Measurements from ENCODE around the gene IDUA. TPM values are rescaled to one million over a fixed set of nuclear protein-coding genes. Genes with fewer than 3 reads are reported as not detected.

Gene IDUA
- total and polyA plus RNA-seq, 2 of the 4 experiments (the other 2 are of a cell fraction): 0.72 to 12.5 TPM

DNA sequence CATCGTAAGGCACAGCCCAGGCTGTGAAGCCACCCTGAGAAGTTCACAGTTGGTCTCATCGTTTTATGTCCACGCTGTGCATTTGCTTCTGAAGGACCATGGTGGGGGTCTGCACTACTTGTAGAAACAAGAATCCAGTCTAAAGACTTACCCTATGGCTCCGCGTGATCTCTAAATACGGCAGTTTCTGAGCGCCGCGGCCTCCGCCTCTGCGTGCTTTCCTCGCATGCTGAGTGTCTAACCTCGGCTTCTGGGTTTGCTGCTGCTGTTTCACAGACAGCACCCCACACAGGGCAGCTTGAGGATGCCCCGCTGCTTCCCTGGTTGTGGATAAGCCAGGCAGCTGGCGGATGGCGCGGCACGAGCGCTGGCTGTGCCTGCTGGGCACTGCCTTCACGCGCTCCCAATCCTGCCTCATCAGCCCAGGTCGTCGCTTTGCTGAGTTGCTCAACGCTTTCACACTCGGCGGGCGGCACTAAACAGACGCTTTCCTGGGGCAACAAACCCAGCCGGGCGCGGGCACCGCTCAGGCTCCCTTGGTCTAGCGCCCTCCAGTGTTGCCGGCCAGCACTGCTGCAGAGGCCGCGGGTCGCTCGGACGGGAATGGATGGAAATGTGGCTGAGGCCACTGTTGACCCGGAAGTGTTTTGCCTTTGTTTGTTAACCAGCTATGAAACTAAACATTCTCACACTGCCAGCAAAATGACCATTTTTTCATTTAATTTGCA lies 63.8 kb downstream of the IDUA start:
- Histone ChIP-seq H3K4me3 (ENCODE audit: insufficient read depth, low read depth, low read length) (no peak overlapping the region), H4K5ac (ENCODE audit: low read depth, low read length) (no peak overlapping the region), H3K14ac (replicated peaks; ENCODE audit: low read depth, low read length) (no peak overlapping the region), H3K9me1 (ENCODE audit: insufficient read depth, low read length) (no peaks in the 10 kb centered on the region), H3K18ac (ENCODE audit: low read depth, low read length) (no peak overlapping the region), H3K4me1 (ENCODE audit: control insufficient read depth, insufficient read depth, low read length) (peaks cover 14% of the 10 kb centered on the region), H2BK5ac (ENCODE audit: low read depth, low read length, poor library complexity, severe bottlenecking) (no peak overlapping the region), H3K27me3 (ENCODE audit: control insufficient read depth, insufficient read depth, low read length) (peaks cover 23% of the 10 kb centered on the region), H2AK9ac (replicated peaks; ENCODE audit: low read depth, low read length, poor library complexity) (peak overlapping the region; percentile 58), H3K56ac (ENCODE audit: extremely low read depth, insufficient read depth, low read length) (no peak overlapping the region), H2BK120ac (ENCODE audit: low read depth, low read length) (no peak overlapping the region), H3K9me3 (ENCODE audit: control insufficient read depth, insufficient read depth, low read length) (0 out of 2 replicates have a peak, but pooled peaks cover 2% of the 10 kb centered on the region), H2BK20ac (ENCODE audit: low read depth, low read length) (no peak overlapping the region), H3K36me3 (ENCODE audit: control insufficient read depth, insufficient read depth, low read length) (no peaks in the 10 kb centered on the region), H4K8ac (ENCODE audit: low read depth in 2 of 2, low read length in 2 of 2) (no peak overlapping the region), H2AFZ (replicated peaks; ENCODE audit: low read length, poor library complexity) (no peak overlapping the region), H3K79me1 (ENCODE audit: low read depth in 1 of 2, low read length in 2 of 2) (no peaks in the 10 kb centered on the region), H2AK5ac (ENCODE audit: low read depth, low read length) (no peak overlapping the region), H3K23ac (ENCODE audit: low read depth, low read length) (no peak overlapping the region), H3K9ac (ENCODE audit: low read depth, low read length) (no peak overlapping the region), H2BK15ac (ENCODE audit: low read depth, low read length) (no peak overlapping the region), H3K27ac (ENCODE audit: insufficient read depth, low read length) (no peak overlapping the region), H3K4me2 (ENCODE audit: low read depth, low read length) (no peak overlapping the region), H4K20me1 (ENCODE audit: insufficient read depth, low read length) (no peaks in the 10 kb centered on the region), H4K91ac (ENCODE audit: insufficient read depth, low read depth, low read length) (no peak overlapping the region), H3K4ac (ENCODE audit: low read depth, low read length) (no peak overlapping the region)
- in situ Hi-C loops (cut with MboI; ENCODE audit: low sequenced_read_pairs) (no loop called here), intact Hi-C loops (cut with micrococcal nuclease) (no loop called here), dilution Hi-C loops (cut with HindIII; ENCODE audit: low sequenced_read_pairs, unreplicated experiment) (no loop called here)
- POLR2A ChIA-PET (ENCODE audit: unreplicated experiment): no interaction called here
- ATAC-seq (ENCODE audit: low read depth) (no peak), DNase-seq (no peak)
- TF ChIP-seq CEBPB (IDR thresholded peaks at IDR 0.05; ENCODE audit: low read depth, low read length) (no peak), MXI1 (IDR thresholded peaks at IDR 0.05; ENCODE audit: borderline replicate concordance, low read depth, low read length) (no peak), RFX5 (IDR thresholded peaks at IDR 0.05; ENCODE audit: low read depth, low read length) (no peak)
- TF ChIP-seq, protein P1, sequence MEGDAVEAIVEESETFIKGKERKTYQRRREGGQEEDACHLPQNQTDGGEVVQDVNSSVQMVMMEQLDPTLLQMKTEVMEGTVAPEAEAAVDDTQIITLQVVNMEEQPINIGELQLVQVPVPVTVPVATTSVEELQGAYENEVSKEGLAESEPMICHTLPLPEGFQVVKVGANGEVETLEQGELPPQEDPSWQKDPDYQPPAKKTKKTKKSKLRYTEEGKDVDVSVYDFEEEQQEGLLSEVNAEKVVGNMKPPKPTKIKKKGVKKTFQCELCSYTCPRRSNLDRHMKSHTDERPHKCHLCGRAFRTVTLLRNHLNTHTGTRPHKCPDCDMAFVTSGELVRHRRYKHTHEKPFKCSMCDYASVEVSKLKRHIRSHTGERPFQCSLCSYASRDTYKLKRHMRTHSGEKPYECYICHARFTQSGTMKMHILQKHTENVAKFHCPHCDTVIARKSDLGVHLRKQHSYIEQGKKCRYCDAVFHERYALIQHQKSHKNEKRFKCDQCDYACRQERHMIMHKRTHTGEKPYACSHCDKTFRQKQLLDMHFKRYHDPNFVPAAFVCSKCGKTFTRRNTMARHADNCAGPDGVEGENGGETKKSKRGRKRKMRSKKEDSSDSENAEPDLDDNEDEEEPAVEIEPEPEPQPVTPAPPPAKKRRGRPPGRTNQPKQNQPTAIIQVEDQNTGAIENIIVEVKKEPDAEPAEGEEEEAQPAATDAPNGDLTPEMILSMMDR (conservative IDR thresholded peaks at IDR 0.05; ENCODE audit: low read depth, low read length): peak; percentile 34
- no TSS peak for BruUV-seq (replicated peaks)
- WGBS, 2 experiments (ENCODE audit: extremely low coverage in 2 of 2, insufficient read length in 1 of 2): 87% methylated on average over 18 of the region's 40 CpGs; no CpG with 5 or more reads in 1 of the 2 experiments
- CTCF ChIA-PET: no interaction called here
